Loucy (cell line): ENCODE results near the gene TTLL9.

ENCODE experiments used
- H2AFZ ChIP-seq: fragments of 200-600 bp; sonication (generic); 2 replicates; pipeline ENCODE4 v1.6.0; 2016; ENCODE audit warnings: antibody characterized with exemption, mild to moderate bottlenecking, low read length, moderate library complexity
- H3F3A ChIP-seq: fragments of 200-600 bp; 2 replicates; pipeline ENCODE4 v1.6.0; 2016; ENCODE audit warnings: antibody characterized with exemption, low read depth, mild to moderate bottlenecking
- H3K27me3 ChIP-seq: fragments of 200-600 bp; sonication (generic); 2 replicates; pipeline ENCODE4 v1.6.1; 2014; ENCODE audit warnings: low read length, mild to moderate bottlenecking; ENCODE audit not compliant: insufficient read depth, poor library complexity, severe bottlenecking
- H3K36me3 ChIP-seq: fragments of 200-600 bp; sonication (generic); 2 replicates; pipeline ENCODE4 v1.6.1; 2016; ENCODE audit warnings: low read length; ENCODE audit not compliant: insufficient read depth
- H3K4me1 ChIP-seq: fragments of 200-600 bp; sonication (generic); 2 replicates; pipeline ENCODE4 v1.5.1; 2014; ENCODE audit warnings: low read length, mild to moderate bottlenecking; ENCODE audit not compliant: insufficient read depth, poor library complexity, severe bottlenecking
- H3K4me2 ChIP-seq: fragments of 200-600 bp; sonication (generic); 2 replicates; pipeline ENCODE4 v1.6.0; 2014; ENCODE audit warnings: antibody characterized with exemption, low read length, low read depth, mild to moderate bottlenecking; ENCODE audit not compliant: poor library complexity, severe bottlenecking
- H3K4me3 ChIP-seq: fragments of 200-600 bp; sonication (generic); 2 replicates; pipeline ENCODE4 v1.5.1; 2014; ENCODE audit warnings: low read length, mild to moderate bottlenecking, mixed read lengths; ENCODE audit not compliant: poor library complexity, severe bottlenecking
- H3K79me2 ChIP-seq: fragments of 200-600 bp; sonication (generic); 2 replicates; pipeline ENCODE4 v1.6.1; 2014; ENCODE audit warnings: low read length; ENCODE audit not compliant: insufficient read depth
- H3K9ac ChIP-seq: fragments of 200-600 bp; sonication (generic); 2 replicates; pipeline ENCODE4 v1.6.0; 2014; ENCODE audit warnings: mild to moderate bottlenecking, low read depth, low read length, moderate library complexity; ENCODE audit not compliant: poor library complexity, severe bottlenecking
- H3K9me2 ChIP-seq: fragments of 200-600 bp; sonication (generic); replicated peaks from 2 replicates; pipeline ENCODE4 v1.6.1; 2016; ENCODE audit warnings: low read depth, low read length, mixed read lengths
- H3K9me3 ChIP-seq: fragments of 200-600 bp; sonication (generic); 2 replicates; pipeline ENCODE4 v1.6.1; 2014; ENCODE audit warnings: mild to moderate bottlenecking, antibody characterized with exemption, low read length, low read depth; ENCODE audit not compliant: insufficient read depth
- H4K20me1 ChIP-seq: fragments of 200-600 bp; sonication (generic); 2 replicates; pipeline ENCODE4 v1.6.0; 2014; ENCODE audit warnings: antibody characterized with exemption, low read length, mild to moderate bottlenecking; ENCODE audit not compliant: insufficient read depth, poor library complexity, severe bottlenecking
- EZH2phosphoT487 ChIP-seq: fragments of 200-600 bp; IDR thresholded peaks from 2 replicates; pipeline ENCODE4 v1.6.1; 2018; ENCODE audit warnings: antibody characterized with exemption, mild to moderate bottlenecking, moderate library complexity, borderline replicate concordance
- TF ChIP-seq, protein P1 (sequence below): fragments of 200-600 bp; sonication (generic); conservative IDR thresholded peaks from 2 replicates; pipeline ENCODE4 v1.5.1; 2014; ENCODE audit warnings: mild to moderate bottlenecking, antibody characterized with exemption, low read length

TTLL9 gene

DNA sequence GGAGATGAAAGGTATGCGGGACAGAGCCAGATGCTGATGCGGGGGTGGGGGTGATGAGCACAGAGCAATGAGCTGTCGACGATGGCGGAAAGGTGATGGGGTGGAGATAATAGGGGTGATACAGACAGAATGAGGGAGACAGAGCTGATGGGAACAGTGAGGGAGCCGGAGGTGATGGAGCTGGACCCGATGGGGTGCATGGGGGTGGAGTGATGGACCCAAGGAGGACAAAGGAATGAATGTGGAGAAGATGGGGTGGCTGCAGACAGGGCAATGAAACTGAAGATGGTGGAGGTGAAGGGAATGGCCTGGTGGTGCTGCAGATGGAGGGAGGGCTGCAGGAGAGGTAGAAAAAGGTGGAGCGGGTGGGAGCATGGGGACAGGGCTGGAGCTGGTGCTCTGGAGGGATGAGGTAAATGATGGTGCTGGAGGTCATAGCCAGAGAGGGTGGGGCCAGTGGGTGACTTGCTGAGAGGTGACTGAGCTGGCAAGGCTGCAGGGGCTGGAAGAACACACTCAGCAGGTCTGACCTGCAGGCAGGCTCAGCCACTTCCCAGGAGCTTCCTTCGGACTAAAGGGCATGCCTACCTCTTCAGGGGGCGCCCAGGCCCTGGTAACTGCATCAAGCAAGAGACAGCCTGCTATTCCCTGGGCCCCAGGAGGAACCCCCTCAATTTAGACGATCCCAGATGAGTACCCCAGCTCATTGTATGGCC lies 19.0 kb upstream of the TTLL9 start:
- TF ChIP-seq EZH2phosphoT487, result no peak
- TF ChIP-seq, protein P1, sequence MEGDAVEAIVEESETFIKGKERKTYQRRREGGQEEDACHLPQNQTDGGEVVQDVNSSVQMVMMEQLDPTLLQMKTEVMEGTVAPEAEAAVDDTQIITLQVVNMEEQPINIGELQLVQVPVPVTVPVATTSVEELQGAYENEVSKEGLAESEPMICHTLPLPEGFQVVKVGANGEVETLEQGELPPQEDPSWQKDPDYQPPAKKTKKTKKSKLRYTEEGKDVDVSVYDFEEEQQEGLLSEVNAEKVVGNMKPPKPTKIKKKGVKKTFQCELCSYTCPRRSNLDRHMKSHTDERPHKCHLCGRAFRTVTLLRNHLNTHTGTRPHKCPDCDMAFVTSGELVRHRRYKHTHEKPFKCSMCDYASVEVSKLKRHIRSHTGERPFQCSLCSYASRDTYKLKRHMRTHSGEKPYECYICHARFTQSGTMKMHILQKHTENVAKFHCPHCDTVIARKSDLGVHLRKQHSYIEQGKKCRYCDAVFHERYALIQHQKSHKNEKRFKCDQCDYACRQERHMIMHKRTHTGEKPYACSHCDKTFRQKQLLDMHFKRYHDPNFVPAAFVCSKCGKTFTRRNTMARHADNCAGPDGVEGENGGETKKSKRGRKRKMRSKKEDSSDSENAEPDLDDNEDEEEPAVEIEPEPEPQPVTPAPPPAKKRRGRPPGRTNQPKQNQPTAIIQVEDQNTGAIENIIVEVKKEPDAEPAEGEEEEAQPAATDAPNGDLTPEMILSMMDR, result no peak
- no peaks in the 10 kb centered on the region for H3K27me3 ChIP-seq
- H2AFZ ChIP-seq, result no peak overlapping the region

DNA sequence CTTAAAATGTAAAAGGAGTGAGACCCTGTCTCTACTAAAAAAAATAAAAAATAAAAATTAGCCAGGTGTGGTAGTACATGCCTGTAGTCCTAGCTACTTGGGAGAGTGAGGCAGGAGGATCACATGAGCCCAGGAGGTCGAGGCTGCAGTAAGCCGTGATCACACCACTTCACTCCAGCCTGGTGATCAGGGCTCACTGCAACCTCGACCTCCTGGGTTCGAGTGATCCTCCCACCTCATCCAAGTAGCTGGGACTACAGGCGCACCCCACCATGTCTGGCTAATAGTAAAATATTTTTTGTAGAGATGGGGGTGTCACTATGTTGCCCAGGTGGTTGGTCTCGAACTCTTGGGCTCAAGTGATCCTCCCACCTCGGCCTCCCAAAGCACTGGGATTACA lies 17.0 kb upstream of the TTLL9 start:
- Histone ChIP-seq H4K20me1 (no peaks in the 10 kb centered on the region), H3K4me2 (no peak overlapping the region), H3K79me2 (no peaks in the 10 kb centered on the region), H3K9me3 (no peaks in the 10 kb centered on the region), H3F3A (no peaks in the 10 kb centered on the region), H3K36me3 (no peaks in the 10 kb centered on the region), H2AFZ (peak overlapping the region; percentile 88; the same call in 1 of the 2 replicates), H3K9ac (no peak overlapping the region), H3K9me2 (no peaks in the 10 kb centered on the region), H3K4me3 (no peak overlapping the region), H3K27me3 (no peaks in the 10 kb centered on the region), H3K4me1 (peaks cover 2% of the 10 kb centered on the region)
- TF ChIP-seq, protein P1, result no peak
- no peak for TF ChIP-seq EZH2phosphoT487

More for the DNA sequence above, 19.0 kb upstream of the TTLL9 start:
- Histone ChIP-seq H3K79me2 (no peaks in the 10 kb centered on the region), H3K4me1 (peaks cover under 1% of the 10 kb centered on the region), H3K36me3 (no peaks in the 10 kb centered on the region), H4K20me1 (no peaks in the 10 kb centered on the region), H3K9me2 (no peaks in the 10 kb centered on the region), H3K9ac (no peak overlapping the region), H3K4me2 (no peak overlapping the region), H3K9me3 (no peaks in the 10 kb centered on the region), H3F3A (no peaks in the 10 kb centered on the region), H3K4me3 (no peak overlapping the region)

DNA sequence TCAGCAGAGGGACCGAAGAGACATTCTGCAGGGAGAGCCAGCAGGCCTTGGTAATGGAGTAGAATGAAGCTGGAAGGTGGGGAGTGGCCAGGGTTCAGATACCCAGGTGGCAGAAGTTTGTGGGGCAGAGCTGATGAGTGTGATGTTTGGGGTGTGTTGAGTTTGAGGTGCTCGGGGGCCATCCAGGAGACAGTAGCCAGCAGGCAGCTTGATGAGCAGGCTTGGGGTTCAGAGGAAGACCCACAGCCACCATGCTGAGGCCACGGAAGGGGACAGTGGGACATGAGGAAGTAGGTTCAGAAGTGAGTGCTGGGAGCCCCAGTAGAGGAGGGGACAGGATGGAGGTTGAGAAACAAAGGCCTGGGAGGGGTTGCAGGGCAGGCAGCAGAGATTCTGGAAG lies 13.9 kb upstream of the TTLL9 start:
- Histone ChIP-seq H3K4me2 (no peak overlapping the region), H3K9me2 (no peaks in the 10 kb centered on the region), H3K9ac (no peak overlapping the region), H3K4me1 (peaks cover 16% of the 10 kb centered on the region), H3K79me2 (no peaks in the 10 kb centered on the region), H2AFZ (no peak overlapping the region), H3K4me3 (no peak overlapping the region), H3K27me3 (no peaks in the 10 kb centered on the region), H3K36me3 (no peaks in the 10 kb centered on the region), H3F3A (no peaks in the 10 kb centered on the region), H3K9me3 (no peaks in the 10 kb centered on the region), H4K20me1 (no peaks in the 10 kb centered on the region)
- TF ChIP-seq, protein P1, result no peak
- no peak for TF ChIP-seq EZH2phosphoT487
